ENCODE measurements around the gene SMURF1.

Gene SMURF1

DNA sequence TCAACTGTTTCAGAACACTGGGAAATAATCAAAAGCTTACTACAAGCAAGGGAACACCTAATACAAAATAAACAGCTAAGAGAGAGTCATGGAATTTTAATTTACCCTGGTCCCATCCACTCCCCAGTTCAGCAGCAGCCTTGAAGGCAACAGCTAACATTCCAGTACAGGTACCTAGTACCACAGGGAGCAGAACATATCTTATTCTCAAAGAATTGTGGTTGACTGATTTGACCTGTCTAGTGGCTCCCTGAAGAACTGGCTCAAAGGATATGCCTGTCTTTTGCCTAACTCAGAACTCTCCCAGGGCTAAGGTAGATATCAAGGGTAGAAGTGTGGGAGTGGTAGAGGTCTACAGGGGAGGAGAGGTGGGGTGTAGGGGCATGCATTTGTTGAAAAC is 32.3 kb downstream of the SMURF1 start:
- H3K27ac ChIP-seq: no peak overlapping the region
- peaks cover 10% of the 10 kb centered on the region for H3K4me1 ChIP-seq
- TF ChIP-seq, protein P1, sequence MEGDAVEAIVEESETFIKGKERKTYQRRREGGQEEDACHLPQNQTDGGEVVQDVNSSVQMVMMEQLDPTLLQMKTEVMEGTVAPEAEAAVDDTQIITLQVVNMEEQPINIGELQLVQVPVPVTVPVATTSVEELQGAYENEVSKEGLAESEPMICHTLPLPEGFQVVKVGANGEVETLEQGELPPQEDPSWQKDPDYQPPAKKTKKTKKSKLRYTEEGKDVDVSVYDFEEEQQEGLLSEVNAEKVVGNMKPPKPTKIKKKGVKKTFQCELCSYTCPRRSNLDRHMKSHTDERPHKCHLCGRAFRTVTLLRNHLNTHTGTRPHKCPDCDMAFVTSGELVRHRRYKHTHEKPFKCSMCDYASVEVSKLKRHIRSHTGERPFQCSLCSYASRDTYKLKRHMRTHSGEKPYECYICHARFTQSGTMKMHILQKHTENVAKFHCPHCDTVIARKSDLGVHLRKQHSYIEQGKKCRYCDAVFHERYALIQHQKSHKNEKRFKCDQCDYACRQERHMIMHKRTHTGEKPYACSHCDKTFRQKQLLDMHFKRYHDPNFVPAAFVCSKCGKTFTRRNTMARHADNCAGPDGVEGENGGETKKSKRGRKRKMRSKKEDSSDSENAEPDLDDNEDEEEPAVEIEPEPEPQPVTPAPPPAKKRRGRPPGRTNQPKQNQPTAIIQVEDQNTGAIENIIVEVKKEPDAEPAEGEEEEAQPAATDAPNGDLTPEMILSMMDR (IDR thresholded peaks at IDR 0.05): no peak
- H3K4me2 ChIP-seq (ENCODE audit: low read length): no peak overlapping the region
- H3K79me2 ChIP-seq: peaks cover 41% of the 10 kb centered on the region
- no peaks in the 10 kb centered on the region for H3K36me3 ChIP-seq (ENCODE audit: control insufficient read depth, insufficient read depth, low read length)
- no peak overlapping the region for H3K9ac ChIP-seq
- no peak overlapping the region for H2AFZ ChIP-seq
- no peaks in the 10 kb centered on the region for H3K9me3 ChIP-seq (ENCODE audit: control insufficient read depth, low read length)
- no peaks in the 10 kb centered on the region for H3K27me3 ChIP-seq (ENCODE audit: control insufficient read depth, insufficient read depth, low read length)
- H3K4me3 ChIP-seq (ENCODE audit: low read depth, low read length): no peak overlapping the region

DNA sequence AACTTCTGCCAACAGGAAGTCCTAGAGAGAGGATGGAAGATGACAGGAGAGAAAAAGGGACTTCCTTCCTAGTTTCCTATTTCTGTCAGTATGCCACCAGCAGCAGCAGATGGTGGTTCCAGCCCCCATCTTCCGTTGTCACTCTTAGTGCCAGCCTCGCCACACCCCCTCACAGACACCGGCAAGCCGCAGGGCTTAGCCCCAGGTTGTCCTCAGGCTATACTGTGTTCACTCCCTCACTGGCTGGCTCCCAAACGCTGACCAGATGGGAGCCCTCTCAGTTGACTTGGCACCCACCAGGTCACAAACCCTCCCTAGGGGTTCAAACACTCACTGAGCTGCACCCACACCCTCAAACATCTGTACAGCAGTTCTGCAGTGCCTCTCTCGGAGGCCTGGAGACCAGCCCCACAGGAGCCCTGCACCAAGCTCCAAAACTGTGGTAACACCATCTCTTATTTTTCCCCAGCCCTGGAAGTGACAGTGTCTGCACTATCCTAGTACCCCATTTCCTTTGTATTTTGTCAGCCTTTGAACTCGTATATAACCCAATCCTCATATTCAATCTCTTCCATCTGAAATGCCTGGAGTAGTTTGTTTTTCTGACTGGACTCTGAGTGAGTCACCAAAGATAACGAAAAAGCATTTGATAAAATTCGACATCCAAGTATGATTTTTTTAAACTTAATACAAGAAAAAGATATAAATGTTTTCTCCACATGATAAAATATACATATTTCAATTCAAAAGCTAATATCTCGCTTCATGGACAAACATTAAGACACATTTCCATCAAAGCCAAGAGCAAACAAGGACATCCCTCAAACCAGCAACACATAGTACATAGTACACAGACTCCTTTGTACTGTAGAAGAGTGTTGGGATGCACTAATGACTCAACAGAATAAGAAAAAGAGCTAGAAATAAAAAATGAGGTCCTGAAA is 34.5 kb downstream of the SMURF1 start:
- H3K4me2 ChIP-seq (ENCODE audit: low read length): no peak overlapping the region
- peaks cover 10% of the 10 kb centered on the region for H3K4me1 ChIP-seq
- TF ChIP-seq, protein P1 (IDR thresholded peaks at IDR 0.05): no peak
- no peak overlapping the region for H3K4me3 ChIP-seq (ENCODE audit: low read depth, low read length)
- no peak overlapping the region for H2AFZ ChIP-seq
- no peak overlapping the region for H3K9ac ChIP-seq
- H3K27me3 ChIP-seq (ENCODE audit: control insufficient read depth, insufficient read depth, low read length): no peaks in the 10 kb centered on the region
- H3K27ac ChIP-seq: no peak overlapping the region
- H3K36me3 ChIP-seq (ENCODE audit: control insufficient read depth, insufficient read depth, low read length): no peaks in the 10 kb centered on the region
- peaks cover 46% of the 10 kb centered on the region for H3K79me2 ChIP-seq
- H3K9me3 ChIP-seq (ENCODE audit: control insufficient read depth, low read length): no peaks in the 10 kb centered on the region

DNA sequence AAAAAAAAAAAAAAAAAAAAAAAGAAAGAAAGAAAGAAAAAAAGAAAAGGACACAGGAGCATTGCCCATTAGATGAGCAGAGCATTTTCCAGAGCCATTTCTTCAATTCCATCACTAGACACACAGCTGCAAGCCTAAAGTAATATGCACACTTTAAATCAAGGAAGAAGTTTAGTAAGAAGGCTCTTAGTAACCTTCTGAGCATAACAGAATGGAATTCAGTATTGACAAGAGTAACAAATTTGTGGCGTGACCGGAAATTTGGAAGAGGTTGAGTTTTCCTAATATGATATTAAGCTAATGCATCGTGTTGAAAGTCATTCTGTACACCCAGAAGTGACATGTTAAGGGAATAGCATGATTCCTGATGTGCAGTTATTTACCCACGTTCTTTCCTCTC is 35.3 kb downstream of the SMURF1 start:
- Histone ChIP-seq H3K9me3 (ENCODE audit: control insufficient read depth, low read length) (no peaks in the 10 kb centered on the region), H3K79me2 (peaks cover 52% of the 10 kb centered on the region), H3K27ac (no peak overlapping the region), H2AFZ (no peak overlapping the region), H3K4me2 (ENCODE audit: low read length) (no peak overlapping the region), H3K36me3 (ENCODE audit: control insufficient read depth, insufficient read depth, low read length) (no peaks in the 10 kb centered on the region), H3K9ac (no peak overlapping the region), H3K27me3 (ENCODE audit: control insufficient read depth, insufficient read depth, low read length) (no peaks in the 10 kb centered on the region), H3K4me3 (ENCODE audit: low read depth, low read length) (no peak overlapping the region), H3K4me1 (peaks cover 10% of the 10 kb centered on the region)
- TF ChIP-seq, protein P1 (IDR thresholded peaks at IDR 0.05): no peak

DNA sequence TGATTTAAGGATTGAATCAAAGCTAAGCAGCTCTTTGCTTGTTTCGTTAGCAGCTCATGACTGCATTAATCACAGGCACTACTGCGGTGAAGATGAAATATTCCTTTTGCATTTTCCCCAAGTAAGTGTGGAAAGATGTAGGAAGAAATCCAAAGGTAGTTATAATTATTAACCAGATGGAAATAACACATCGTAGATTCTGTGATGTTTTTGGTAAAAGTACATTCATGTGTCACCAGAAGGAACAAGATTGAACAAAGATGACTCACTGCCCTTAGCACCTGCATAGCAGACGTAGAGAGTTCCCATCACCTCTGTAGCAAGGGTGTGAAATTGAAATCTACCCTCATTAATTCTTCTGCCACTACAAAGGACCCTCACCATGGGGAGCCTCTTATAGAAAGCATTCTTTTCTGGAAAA is 37.1 kb downstream of the SMURF1 start:
- H2AFZ ChIP-seq: no peak overlapping the region
- H3K4me3 ChIP-seq (ENCODE audit: low read depth, low read length): no peak overlapping the region
- H3K27me3 ChIP-seq (ENCODE audit: control insufficient read depth, insufficient read depth, low read length): no peaks in the 10 kb centered on the region
- H3K27ac ChIP-seq: no peak overlapping the region
- no peak overlapping the region for H3K9ac ChIP-seq
- H3K79me2 ChIP-seq: peaks cover 41% of the 10 kb centered on the region
- TF ChIP-seq, protein P1 (IDR thresholded peaks at IDR 0.05): no peak
- H3K36me3 ChIP-seq (ENCODE audit: control insufficient read depth, insufficient read depth, low read length): no peaks in the 10 kb centered on the region
- H3K4me2 ChIP-seq (ENCODE audit: low read length): no peak overlapping the region
- H3K9me3 ChIP-seq (ENCODE audit: control insufficient read depth, low read length): no peaks in the 10 kb centered on the region
- peaks cover 10% of the 10 kb centered on the region for H3K4me1 ChIP-seq

Measured in parathyroid adenoma (tissue), 2 donors.